Natural killer cell (primary cell): ENCODE results near the gene C16orf78. TPM values are rescaled to one million over a fixed set of nuclear protein-coding genes. Genes with fewer than 3 reads are reported as not detected.
A peak's percentile ranks its signal among the peaks of the same experiment; 100 is the strongest.

ENCODE experiments used
- ATAC-seq, 3 donors: fragments of 150-1000 bp in 2 of 3; fragments of 200-7000 bp in 1 of 3; cut with Tn5 transposase; 1 replicate in 1 of 3; 2 replicates in 2 of 3; pipeline ENCODE4 v1.10.0; 2021; ENCODE audit warnings: mild to moderate bottlenecking in 2 of 3, moderate library complexity in 2 of 3
- DNase-seq, 2 donors: peaks; one replicate each; pipeline versions ENCODE4 v3.0.0 to v3.0.0-alpha.2; 2013 to 2021; ENCODE audit warnings: mixed read lengths in 1 of 2
- H3K27ac ChIP-seq: one replicate; pipeline ENCODE4 v1.5.1; 2013; ENCODE audit warnings: mild to moderate bottlenecking, low read length
- H3K27me3 ChIP-seq: one replicate; pipeline ENCODE4 v1.6.1; 2013; ENCODE audit warnings: low read length; ENCODE audit not compliant: control insufficient read depth, insufficient read depth
- H3K36me3 ChIP-seq: one replicate; pipeline ENCODE4 v1.6.1; 2013; ENCODE audit warnings: low read length; ENCODE audit not compliant: control insufficient read depth, insufficient read depth
- H3K4me1 ChIP-seq: one replicate; pipeline ENCODE4 v1.6.1; 2013; ENCODE audit warnings: low read length; ENCODE audit not compliant: control insufficient read depth, insufficient read depth
- H3K4me3 ChIP-seq: one replicate; pipeline ENCODE4 v1.5.1; 2013; ENCODE audit warnings: low read length
- H3K9me3 ChIP-seq: one replicate; pipeline ENCODE4 v1.6.1; 2013; ENCODE audit warnings: low read length; ENCODE audit not compliant: control insufficient read depth, insufficient read depth
- H3K27ac Mint-ChIP-seq, 2 donors: one replicate each; pipeline ENCODE4 v1.8.0; 2022; ENCODE audit warnings: mild to moderate bottlenecking in 2 of 2, mixed read lengths in 2 of 2, moderate library complexity in 1 of 2
- H3K27me3 Mint-ChIP-seq, 2 donors: one replicate each; pipeline ENCODE4 v1.8.0; 2022; ENCODE audit warnings: low read depth in 2 of 2, mixed read lengths in 2 of 2
- H3K36me3 Mint-ChIP-seq: one replicate; pipeline ENCODE4 v1.8.0; 2022; ENCODE audit warnings: mixed read lengths
- H3K4me1 Mint-ChIP-seq, 2 donors: one replicate each; pipeline ENCODE4 v1.8.0; 2022; ENCODE audit warnings: mixed read lengths in 2 of 2
- H3K4me3 Mint-ChIP-seq: one replicate; pipeline ENCODE4 v1.8.0; 2022; ENCODE audit warnings: mild to moderate bottlenecking, moderate library complexity, mixed read lengths
- H3K9me3 Mint-ChIP-seq, 2 donors: one replicate each; pipeline ENCODE4 v1.8.0; 2022; ENCODE audit warnings: mixed read lengths in 2 of 2
- WGBS: methylation state at CpG from one replicate; pipeline ENCODE4 v1.1.7; 2013; ENCODE audit warnings: missing lambda C conversion rate; ENCODE audit not compliant: insufficient coverage; 5-methylcytosine and 5-hydroxymethylcytosine counted together
- intact Hi-C: fragments of 100-400 bp; cut with micrococcal nuclease; formaldehyde crosslinking; loops from one replicate; pipeline ENCODE4 v1.14.2; 2022
- total RNA-seq, 4 donors: library from RNA; stranded (reverse); fragments of 120-200 nt in 1 of 4; gene quantifications; one replicate each; pipeline versions ENCODE4 v1.2.3 to v1.2.4, GENCODE V29; 2013 to 2022
- TF ChIP-seq, protein P1 (sequence below): fragments of 200-600 bp; IDR thresholded peaks from one replicate; pipeline ENCODE4 v1.8.0; 2022; ENCODE audit warnings: antibody characterized with exemption

C16orf78 gene
- total RNA-seq, 3 donors from 2014 or later (not counting 1 experiment from before 2014, with no cell fraction given): not detected

DNA sequence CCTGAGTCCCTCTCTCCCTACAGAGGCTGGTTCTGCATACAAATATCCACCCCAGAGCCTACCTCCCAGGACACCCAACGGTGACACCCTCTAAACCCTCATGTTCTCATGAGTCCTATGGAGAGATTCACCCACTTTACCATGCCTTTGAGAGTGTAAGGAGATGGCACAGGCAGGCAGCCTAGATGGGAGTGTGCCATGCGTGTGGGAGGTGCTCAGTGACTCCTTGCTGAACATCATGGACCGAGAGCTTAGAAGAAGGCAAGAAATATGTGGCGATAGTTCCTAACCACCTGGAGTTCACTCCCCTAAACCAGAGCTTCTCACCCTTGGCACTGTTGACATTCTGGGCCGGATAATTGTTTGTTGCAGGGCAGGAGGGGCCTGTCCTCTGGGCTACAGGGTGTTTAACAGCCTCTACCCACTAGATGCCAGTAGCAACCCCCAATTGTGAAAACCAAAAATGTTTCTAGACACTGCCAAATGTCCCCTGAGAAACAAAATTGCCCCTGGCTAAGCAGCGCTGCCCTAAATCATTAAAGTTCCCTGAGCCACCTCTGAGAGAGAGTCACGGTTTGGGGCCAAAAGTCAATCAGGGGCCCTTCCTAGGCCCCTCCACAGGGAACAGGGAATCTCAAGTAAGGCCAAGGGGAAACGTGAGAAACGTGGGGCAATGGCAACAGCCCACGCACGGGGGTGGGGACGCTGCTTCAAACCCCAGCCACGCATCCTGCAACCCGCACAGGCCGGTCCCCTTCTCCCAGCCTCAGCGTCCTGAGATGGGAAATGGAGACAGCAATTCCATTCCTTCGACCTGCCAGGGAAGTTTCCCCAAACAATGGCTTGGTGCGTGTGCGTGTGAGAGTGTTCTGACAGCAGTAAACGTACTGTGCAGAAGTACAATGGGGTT, 66.8 kb downstream of the C16orf78 start:
- H3K27me3 Mint-ChIP-seq: peaks cover 0 to 6% of the 10 kb centered on the region in 2 donors
- WGBS: 66% methylated on average over 17 of the region's 20 CpGs

DNA sequence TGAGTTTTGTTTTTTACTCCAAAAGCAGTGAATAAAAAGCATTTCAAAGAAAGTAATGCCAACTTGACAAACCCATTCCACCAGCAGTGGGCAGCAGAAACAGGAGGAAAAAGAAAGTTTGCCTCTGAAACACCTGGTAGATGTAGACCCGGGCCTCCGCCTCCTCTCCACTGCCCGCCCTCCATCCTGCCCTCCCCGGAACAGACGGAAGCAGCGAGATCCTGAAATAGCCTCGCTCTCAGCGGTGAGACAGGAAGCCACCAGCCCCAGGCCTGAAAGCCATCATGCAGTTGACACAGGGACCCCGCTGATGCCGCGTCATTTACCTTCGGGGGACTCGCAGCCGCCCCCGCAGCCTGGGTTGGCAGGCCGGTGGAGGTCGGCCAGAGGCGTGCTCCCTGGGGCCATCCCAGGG, 67.8 kb downstream of the C16orf78 start:
- intact Hi-C loops: no loop called here
- no peak overlapping the region for H3K4me3 ChIP-seq
- Mint-ChIP-seq H3K4me3 (peak overlapping the region; percentile 64), H3K4me1 (peaks cover 24 to 26% of the 10 kb centered on the region in 2 donors), H3K9me3 (no peaks in the 10 kb centered on the region), H3K27me3 (peaks cover 0 to 6% of the 10 kb centered on the region in 2 donors), H3K27ac (peak overlapping the region; percentile 72 to 86), H3K36me3 (no peaks in the 10 kb centered on the region)
- peak overlapping the region; percentile 75 for H3K27ac ChIP-seq
- WGBS: 2% methylated on average over 18 of the region's 18 CpGs
- H3K27me3 ChIP-seq: no peaks in the 10 kb centered on the region
- ATAC-seq (peak; percentile 58 to 91 (median 86)), DNase-seq (peak; percentile 24 to 85)
- TF ChIP-seq, protein P1, sequence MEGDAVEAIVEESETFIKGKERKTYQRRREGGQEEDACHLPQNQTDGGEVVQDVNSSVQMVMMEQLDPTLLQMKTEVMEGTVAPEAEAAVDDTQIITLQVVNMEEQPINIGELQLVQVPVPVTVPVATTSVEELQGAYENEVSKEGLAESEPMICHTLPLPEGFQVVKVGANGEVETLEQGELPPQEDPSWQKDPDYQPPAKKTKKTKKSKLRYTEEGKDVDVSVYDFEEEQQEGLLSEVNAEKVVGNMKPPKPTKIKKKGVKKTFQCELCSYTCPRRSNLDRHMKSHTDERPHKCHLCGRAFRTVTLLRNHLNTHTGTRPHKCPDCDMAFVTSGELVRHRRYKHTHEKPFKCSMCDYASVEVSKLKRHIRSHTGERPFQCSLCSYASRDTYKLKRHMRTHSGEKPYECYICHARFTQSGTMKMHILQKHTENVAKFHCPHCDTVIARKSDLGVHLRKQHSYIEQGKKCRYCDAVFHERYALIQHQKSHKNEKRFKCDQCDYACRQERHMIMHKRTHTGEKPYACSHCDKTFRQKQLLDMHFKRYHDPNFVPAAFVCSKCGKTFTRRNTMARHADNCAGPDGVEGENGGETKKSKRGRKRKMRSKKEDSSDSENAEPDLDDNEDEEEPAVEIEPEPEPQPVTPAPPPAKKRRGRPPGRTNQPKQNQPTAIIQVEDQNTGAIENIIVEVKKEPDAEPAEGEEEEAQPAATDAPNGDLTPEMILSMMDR: no peak
- no peaks in the 10 kb centered on the region for H3K36me3 ChIP-seq
- no peaks in the 10 kb centered on the region for H3K9me3 ChIP-seq
- H3K4me1 ChIP-seq: peaks cover 32% of the 10 kb centered on the region

More for the DNA sequence above, 66.8 kb downstream of the C16orf78 start:
- TF ChIP-seq, protein P1: no peak
- H3K36me3 ChIP-seq: no peaks in the 10 kb centered on the region
- no peak overlapping the region for H3K4me3 ChIP-seq
- no peaks in the 10 kb centered on the region for H3K27me3 ChIP-seq
- H3K4me3 Mint-ChIP-seq: no peak overlapping the region
- no peaks in the 10 kb centered on the region for H3K36me3 Mint-ChIP-seq
- H3K9me3 ChIP-seq: no peaks in the 10 kb centered on the region
- DNase-seq (peak in 1 of 2 donors; percentile 31), ATAC-seq (peak in 1 of 3 donors; percentile 36)
- H3K4me1 ChIP-seq: peaks cover 32% of the 10 kb centered on the region
- H3K27ac ChIP-seq: peak overlapping the region; percentile 3
- H3K9me3 Mint-ChIP-seq: no peaks in the 10 kb centered on the region
- peak overlapping the region in 1 of 2 donors; percentile 86 for H3K27ac Mint-ChIP-seq
- peaks cover 24 to 26% of the 10 kb centered on the region in 2 donors for H3K4me1 Mint-ChIP-seq
- intact Hi-C loops: no loop called here

DNA sequence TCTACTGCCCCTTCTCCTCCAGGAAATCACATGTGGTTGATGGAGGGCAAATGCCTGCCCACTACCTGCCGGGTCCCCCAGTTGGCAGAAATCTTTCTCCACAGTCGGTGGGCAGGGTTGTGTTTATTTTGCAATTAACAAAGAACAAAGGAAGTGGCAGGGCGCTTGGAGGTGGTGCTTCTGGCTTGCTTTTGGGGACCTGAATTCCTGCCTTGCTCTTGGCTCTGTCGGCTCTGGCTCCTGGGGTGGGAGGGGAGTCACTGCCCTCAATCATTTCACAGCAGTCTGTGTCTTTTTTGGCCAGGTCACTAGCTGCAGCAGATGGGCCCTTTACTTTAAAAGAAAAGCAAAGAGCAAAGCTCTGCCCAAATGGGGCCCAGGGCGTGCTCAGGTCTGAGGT, 69.2 kb downstream of the C16orf78 start:
- Mint-ChIP-seq H3K4me3 (peak overlapping the region; percentile 25), H3K4me1 (peaks cover 24 to 26% of the 10 kb centered on the region in 2 donors), H3K9me3 (no peaks in the 10 kb centered on the region), H3K27me3 (peaks cover 0 to 6% of the 10 kb centered on the region in 2 donors), H3K36me3 (no peaks in the 10 kb centered on the region), H3K27ac (peak overlapping the region; percentile 72 to 86)
- H3K4me1 ChIP-seq: peaks cover 32% of the 10 kb centered on the region
- DNase-seq: no peak
- TF ChIP-seq, protein P1: no peak
- no peaks in the 10 kb centered on the region for H3K9me3 ChIP-seq
- H3K4me3 ChIP-seq: no peak overlapping the region
- 23% methylated on average over 5 of the region's 5 CpGs for WGBS
- peak overlapping the region; percentile 40 for H3K27ac ChIP-seq
- no peaks in the 10 kb centered on the region for H3K27me3 ChIP-seq
- ATAC-seq: no peak
- H3K36me3 ChIP-seq: no peaks in the 10 kb centered on the region
- intact Hi-C loops: no loop called here
